ENCODE measurements around the gene MCRIP2.

- no peak for TF ChIP-seq EZH2 (IDR thresholded peaks at IDR 0.05; ENCODE audit: borderline replicate concordance, insufficient read depth, low read length, poor library complexity, severe bottlenecking)
- TF ChIP-seq CTCF (IDR thresholded peaks at IDR 0.05; ENCODE audit: poor library complexity, severe bottlenecking), result no peak
- no peak for TF ChIP-seq POLR2AphosphoS5 (IDR thresholded peaks at IDR 0.05)
- TF ChIP-seq, protein P1, sequence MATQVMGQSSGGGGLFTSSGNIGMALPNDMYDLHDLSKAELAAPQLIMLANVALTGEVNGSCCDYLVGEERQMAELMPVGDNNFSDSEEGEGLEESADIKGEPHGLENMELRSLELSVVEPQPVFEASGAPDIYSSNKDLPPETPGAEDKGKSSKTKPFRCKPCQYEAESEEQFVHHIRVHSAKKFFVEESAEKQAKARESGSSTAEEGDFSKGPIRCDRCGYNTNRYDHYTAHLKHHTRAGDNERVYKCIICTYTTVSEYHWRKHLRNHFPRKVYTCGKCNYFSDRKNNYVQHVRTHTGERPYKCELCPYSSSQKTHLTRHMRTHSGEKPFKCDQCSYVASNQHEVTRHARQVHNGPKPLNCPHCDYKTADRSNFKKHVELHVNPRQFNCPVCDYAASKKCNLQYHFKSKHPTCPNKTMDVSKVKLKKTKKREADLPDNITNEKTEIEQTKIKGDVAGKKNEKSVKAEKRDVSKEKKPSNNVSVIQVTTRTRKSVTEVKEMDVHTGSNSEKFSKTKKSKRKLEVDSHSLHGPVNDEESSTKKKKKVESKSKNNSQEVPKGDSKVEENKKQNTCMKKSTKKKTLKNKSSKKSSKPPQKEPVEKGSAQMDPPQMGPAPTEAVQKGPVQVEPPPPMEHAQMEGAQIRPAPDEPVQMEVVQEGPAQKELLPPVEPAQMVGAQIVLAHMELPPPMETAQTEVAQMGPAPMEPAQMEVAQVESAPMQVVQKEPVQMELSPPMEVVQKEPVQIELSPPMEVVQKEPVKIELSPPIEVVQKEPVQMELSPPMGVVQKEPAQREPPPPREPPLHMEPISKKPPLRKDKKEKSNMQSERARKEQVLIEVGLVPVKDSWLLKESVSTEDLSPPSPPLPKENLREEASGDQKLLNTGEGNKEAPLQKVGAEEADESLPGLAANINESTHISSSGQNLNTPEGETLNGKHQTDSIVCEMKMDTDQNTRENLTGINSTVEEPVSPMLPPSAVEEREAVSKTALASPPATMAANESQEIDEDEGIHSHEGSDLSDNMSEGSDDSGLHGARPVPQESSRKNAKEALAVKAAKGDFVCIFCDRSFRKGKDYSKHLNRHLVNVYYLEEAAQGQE (IDR thresholded peaks at IDR 0.05; ENCODE audit: borderline replicate concordance), result no peak
- no peak for TF ChIP-seq MXI1 (conservative IDR thresholded peaks at IDR 0.05; ENCODE audit: poor library complexity, severe bottlenecking)
- TF ChIP-seq SMC3 (conservative IDR thresholded peaks at IDR 0.05; ENCODE audit: poor library complexity), result no peak
Measured at GRCh38 chr16:625977-626765, 15.5 kb upstream of the MCRIP2 start.

All from neural cell (in vitro differentiated cells).